Kidney (tissue), 14 donors: ENCODE results near the gene TMX4. TPM values are rescaled to one million over a fixed set of nuclear protein-coding genes. Genes with fewer than 3 reads are reported as not detected.

ENCODE experiments used
- DNase-seq, 5 donors: peaks; one replicate each; pipeline ENCODE4 v3.0.0-alpha.2; 2013 to 2020
- FAIRE-seq: peaks from 2 replicates; lab custom pipeline; 2012; peaks lifted over from hg19 to GRCh38; lab: Jason Lieb, UNC
- H3K27ac ChIP-seq, 2 donors: one replicate each; pipeline ENCODE4 v1.7.0; 2013; ENCODE audit warnings: low read depth in 2 of 2, low read length in 2 of 2, inconsistent platforms in 1 of 2
- H3K27me3 ChIP-seq: one replicate; pipeline ENCODE4 v1.7.1; 2013; ENCODE audit warnings: low read length, inconsistent platforms; ENCODE audit not compliant: control insufficient read depth, insufficient read depth
- H3K36me3 ChIP-seq, 3 donors: one replicate each; pipeline versions ENCODE4 v1.7.0 to v1.7.1; 2013; ENCODE audit warnings: low read length in 3 of 3, control low read depth in 1 of 3, inconsistent platforms in 1 of 3; ENCODE audit not compliant: insufficient read depth in 3 of 3, control insufficient read depth in 2 of 3
- H3K4me1 ChIP-seq, 3 donors: one replicate each; pipeline versions ENCODE4 v1.7.0 to v1.7.1; 2013; ENCODE audit warnings: low read length in 3 of 3, inconsistent platforms in 1 of 3, low read depth in 1 of 3; ENCODE audit not compliant: control insufficient read depth in 2 of 3, insufficient read depth in 2 of 3
- H3K4me3 ChIP-seq, 3 donors: one replicate each; pipeline versions ENCODE4 v1.7.0 to v1.8.1; 2013; ENCODE audit warnings: low read length in 3 of 3, control low read depth in 1 of 3, inconsistent platforms in 1 of 3
- H3K9ac ChIP-seq, 3 donors: one replicate each; pipeline versions ENCODE4 v1.7.0 to v1.7.1; 2013; ENCODE audit warnings: low read length in 3 of 3, control low read depth in 1 of 3, inconsistent platforms in 1 of 3
- H3K9me3 ChIP-seq, 3 donors: one replicate each; pipeline versions ENCODE4 v1.7.0 to v1.7.1; 2013; ENCODE audit warnings: low read length in 3 of 3, control low read depth in 1 of 3, inconsistent platforms in 1 of 3; ENCODE audit not compliant: control insufficient read depth in 2 of 3, insufficient read depth in 1 of 3
- intact Hi-C: fragments of 100-400 bp; cut with DNase I; formaldehyde crosslinking; loops from one replicate; pipeline ENCODE4 v1.11.1; 2022
- polyA plus RNA-seq: library from polyadenylated mRNA; stranded (reverse); fragments of 350-450 nt; fragmentation: Illumina TruSeq; extraction: RNeasy Lipid Tissue Mini Kit (QIAGEN cat#74804); gene quantifications from one replicate; pipeline ENCODE4 v1.2.3, GENCODE V29; 2014; ENCODE audit warnings: low read depth, low replicate concordance; ENCODE audit not compliant: insufficient read depth
- total RNA-seq: library from RNA; stranded (reverse); fragmentation: NEBNext Ultra II Directional; extraction: Animal tissue kit (Norgen Biotek cat#: 25700); gene quantifications from one replicate; pipeline ENCODE4 v1.2.1, GENCODE V29; 2021
- TF ChIP-seq, protein P1 (sequence below): IDR thresholded peaks from 3 replicates; pipeline ENCODE4 v1.5.1; 2012; ENCODE audit warnings: mild to moderate bottlenecking, moderate library complexity, borderline replicate concordance; ENCODE audit not compliant: insufficient read depth; ENCODE audit errors: extremely low read depth
- donor health status: control.
- donor health status: control.
- donor health status: control.
- donor health status: control.
- donor health status: control.
- donor health status: DM: yes; HTN: yes; CAD: no.
- donor health status: Normal renal cell carcinoma (clear cell type).

The TMX4 gene
- total and polyA plus RNA-seq, 2 donors from 2014 or later, result 20.7 to 90.8 TPM

DNA sequence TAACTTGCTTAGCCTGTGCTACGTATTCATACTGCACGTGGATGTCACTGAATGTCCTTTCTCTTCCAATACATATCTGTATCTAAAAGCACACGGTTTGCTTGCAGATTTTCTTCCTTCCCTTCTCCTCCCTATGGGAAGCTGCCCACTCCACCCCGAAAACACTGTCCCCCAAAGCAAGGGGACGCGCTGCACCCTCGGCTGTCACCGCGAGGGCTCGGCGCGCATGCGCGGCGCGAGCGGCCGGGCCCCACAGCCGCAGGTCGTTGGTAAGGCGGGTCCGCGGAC is 659 bp downstream of the TMX4 start:
- TF ChIP-seq, protein P1, sequence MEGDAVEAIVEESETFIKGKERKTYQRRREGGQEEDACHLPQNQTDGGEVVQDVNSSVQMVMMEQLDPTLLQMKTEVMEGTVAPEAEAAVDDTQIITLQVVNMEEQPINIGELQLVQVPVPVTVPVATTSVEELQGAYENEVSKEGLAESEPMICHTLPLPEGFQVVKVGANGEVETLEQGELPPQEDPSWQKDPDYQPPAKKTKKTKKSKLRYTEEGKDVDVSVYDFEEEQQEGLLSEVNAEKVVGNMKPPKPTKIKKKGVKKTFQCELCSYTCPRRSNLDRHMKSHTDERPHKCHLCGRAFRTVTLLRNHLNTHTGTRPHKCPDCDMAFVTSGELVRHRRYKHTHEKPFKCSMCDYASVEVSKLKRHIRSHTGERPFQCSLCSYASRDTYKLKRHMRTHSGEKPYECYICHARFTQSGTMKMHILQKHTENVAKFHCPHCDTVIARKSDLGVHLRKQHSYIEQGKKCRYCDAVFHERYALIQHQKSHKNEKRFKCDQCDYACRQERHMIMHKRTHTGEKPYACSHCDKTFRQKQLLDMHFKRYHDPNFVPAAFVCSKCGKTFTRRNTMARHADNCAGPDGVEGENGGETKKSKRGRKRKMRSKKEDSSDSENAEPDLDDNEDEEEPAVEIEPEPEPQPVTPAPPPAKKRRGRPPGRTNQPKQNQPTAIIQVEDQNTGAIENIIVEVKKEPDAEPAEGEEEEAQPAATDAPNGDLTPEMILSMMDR, result peak; percentile 33
- FAIRE-seq, result no peak
- Histone ChIP-seq H3K36me3 (no peaks in the 10 kb centered on the region), H3K27ac (peak overlapping the region; percentile 93 to 94), H3K4me3 (peak overlapping the region; percentile 88 to 94 (median 91)), H3K9ac (peak overlapping the region; percentile 80 to 83 (median 82)), H3K9me3 (no peaks in the 10 kb centered on the region), H3K27me3 (no peaks in the 10 kb centered on the region), H3K4me1 (peaks cover 0 to 5% (median 4%) of the 10 kb centered on the region in 3 donors)
- DNase-seq, result peak in 4 of 5 donors; percentile 78 to 92 (median 90)
- intact Hi-C loops, result no loop called here

DNA sequence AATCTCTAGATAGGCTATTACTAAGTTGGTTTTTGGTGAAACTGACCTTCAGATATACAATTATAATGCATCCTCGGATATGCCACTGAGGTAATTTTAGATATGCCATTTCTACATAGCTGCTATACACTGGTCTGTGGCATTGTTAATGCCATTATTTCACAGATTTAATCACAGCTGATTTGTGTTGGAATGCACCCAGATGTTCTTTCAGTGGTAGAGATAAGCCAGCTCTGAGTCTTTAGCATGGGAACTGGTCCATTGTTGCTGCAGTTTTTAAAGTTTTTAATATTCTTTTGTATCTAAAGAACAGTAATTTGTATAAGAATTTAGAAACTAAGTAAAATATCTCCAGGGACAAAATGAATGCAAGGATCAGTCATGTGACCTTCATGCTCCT is 6.8 kb downstream of the TMX4 start:
- Histone ChIP-seq H3K27ac (no peak overlapping the region), H3K4me3 (no peak overlapping the region), H3K27me3 (no peaks in the 10 kb centered on the region), H3K4me1 (peaks cover 0 to 2% (median 0%) of the 10 kb centered on the region in 3 donors), H3K36me3 (no peaks in the 10 kb centered on the region), H3K9ac (no peak overlapping the region), H3K9me3 (no peaks in the 10 kb centered on the region)
- DNase-seq (no peak), FAIRE-seq (no peak)
- TF ChIP-seq, protein P1, result no peak
- intact Hi-C loops, result no loop called here

DNA sequence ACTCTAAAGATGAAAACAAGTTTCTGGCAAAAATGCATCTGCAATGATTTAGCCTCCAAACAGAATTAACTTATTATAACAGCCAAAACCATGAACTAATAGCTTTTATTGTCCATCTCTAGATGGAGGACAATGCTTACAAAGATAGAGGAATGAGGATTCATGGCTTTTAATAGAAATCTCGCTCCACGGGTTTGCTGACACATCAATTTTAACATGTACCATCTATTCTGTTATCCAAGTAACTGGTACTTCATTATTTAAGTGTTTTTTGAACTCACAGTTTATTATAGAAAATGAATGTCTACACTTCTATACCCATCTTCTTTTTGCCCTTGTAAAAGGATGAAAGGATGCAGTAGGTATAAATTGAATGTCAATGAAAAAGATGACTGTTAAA is 10.8 kb downstream of the TMX4 start:
- Histone ChIP-seq H3K36me3 (no peaks in the 10 kb centered on the region), H3K27ac (no peak overlapping the region), H3K9ac (no peak overlapping the region), H3K27me3 (no peaks in the 10 kb centered on the region), H3K4me1 (no peaks in the 10 kb centered on the region), H3K9me3 (no peaks in the 10 kb centered on the region), H3K4me3 (no peak overlapping the region)
- no peak for DNase-seq
- no peak for FAIRE-seq
- intact Hi-C loops, result no loop called here
- TF ChIP-seq, protein P1, result no peak

DNA sequence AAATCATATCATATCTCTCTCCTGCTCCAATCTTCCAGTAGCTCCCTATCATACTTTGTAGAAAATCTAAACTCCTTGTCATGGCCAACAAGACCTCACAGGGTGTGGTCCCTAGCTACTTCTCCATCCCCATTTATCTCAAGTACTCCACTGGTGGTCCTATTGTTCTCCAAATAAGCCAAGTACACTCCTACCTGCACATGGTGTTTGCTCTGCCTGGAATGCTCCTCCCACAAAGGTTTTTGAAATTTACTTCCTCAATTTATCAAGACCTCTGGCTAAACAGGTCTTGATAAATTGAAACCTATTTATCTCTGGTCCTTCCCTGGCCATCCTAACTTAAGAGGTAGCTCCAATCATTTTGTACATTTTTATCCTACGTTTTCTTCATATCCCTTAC is 12.1 kb downstream of the TMX4 start:
- H3K9me3 ChIP-seq, result no peaks in the 10 kb centered on the region
- intact Hi-C loops, result no loop called here
- no peak overlapping the region for H3K27ac ChIP-seq
- no peak for DNase-seq
- no peaks in the 10 kb centered on the region for H3K4me1 ChIP-seq
- TF ChIP-seq, protein P1, result no peak
- H3K9ac ChIP-seq, result no peak overlapping the region
- FAIRE-seq, result no peak
- no peaks in the 10 kb centered on the region for H3K27me3 ChIP-seq
- no peak overlapping the region for H3K4me3 ChIP-seq
- no peaks in the 10 kb centered on the region for H3K36me3 ChIP-seq
